ENCODE results near the gene NOS3.
A peak's percentile ranks its signal among the peaks of the same experiment; 100 is the strongest.

Gene NOS3

DNA sequence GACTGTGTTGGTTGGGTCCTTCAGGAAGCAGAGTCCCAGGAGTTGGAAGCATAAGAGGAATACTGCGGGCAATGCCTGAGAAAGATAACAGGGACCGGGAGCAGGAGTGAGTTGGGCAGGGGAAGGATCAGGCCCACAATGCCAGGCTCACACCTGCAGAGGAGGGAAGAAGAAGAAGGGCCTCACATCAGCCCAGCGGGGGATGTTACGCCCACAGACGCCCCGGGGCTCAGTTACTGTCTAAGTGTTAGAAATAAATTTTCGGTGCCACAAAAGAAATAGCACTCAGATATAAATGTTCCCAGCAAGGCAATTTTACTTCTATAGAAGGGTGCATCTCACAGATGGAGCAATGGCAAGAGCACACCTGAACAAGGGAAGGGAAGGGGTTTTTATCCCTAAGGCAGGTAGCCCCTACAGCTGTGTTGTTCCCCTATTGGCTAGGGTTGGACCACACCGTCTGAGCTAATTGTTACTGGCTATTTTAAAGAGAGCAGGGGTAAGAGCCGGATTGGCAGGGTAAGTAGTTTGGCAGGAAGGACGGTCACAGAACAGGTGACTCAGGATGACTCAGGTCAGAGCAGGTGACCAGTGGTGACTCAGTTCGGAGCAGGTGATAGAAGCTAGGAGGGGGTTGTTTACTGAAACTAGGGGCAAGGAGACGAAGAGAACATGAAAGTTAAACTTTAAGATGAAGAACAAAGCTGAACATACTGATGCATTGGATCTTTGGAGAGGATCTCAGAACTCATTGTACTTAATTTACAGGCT lies at the start of gene NOS3:
TSS of gene NOS3 (plus strand) at position 602 of the 771 bp plus-strand sequence. CDS start 2,787 bp downstream, outside the sequence.
- no peak for DNase-seq

DNA sequence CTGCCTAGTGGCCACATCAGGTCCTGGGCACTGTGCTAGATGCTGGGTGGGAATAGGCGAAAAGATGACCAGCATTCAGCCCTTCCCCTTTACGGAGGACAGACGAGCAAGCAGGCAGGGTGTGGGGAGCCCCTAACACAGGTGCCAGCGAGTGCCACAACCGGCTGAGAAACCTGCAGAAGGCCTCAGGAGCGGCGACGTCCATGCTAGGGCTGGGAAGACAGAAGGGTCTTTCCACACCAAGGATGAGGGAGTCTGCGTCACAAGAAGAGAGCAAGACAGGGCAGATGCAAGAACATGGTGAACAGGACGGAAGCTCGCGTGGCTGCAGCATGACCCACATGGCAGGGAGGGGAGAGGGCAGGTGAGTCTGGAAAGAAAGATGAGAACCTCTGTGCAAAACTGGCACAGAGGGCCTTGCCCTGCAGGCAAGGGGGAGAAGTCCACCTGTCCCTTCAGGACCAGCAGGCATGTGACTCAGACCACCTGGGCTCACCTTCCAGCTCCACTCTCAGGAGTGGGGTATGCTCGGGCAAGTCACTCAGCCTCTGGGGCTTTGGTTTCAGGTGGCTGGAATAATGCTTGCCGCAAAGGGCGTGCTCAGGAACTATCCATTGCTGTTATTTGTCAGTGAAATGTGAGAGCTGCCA lies 49.3 kb upstream of the NOS3 start:
- DNase-seq, result no peak

DNA sequence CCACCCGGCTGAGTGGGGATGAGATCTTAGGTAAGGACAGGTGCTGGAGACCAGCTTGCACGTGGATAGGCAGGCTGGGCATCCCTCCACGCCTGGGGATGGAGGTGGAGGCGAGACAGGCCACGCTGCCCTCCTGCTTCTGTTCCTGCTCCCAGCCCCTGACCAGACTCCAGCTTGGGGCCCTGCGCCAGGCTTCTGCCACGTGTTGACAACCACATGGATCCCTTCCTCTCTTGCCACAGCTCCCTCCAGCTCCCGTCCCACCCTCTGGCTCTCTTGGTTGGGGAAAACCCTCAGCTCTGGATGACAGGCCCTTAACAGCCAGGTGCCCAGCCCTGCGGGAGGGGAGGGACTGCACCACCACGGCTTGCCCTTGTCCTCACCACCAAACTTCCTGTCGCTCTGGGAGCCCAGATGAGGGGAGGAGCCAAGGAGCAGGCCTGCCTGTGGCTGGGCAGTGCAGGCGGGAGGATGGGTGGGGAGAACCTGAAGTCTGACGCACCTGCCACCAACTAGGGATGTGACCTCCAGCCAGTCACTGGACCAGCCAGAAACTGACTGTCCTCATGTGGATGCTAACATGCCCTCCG lies 48.7 kb upstream of the NOS3 start:
- DNase-seq, result peak in 2 of 58 donors; percentile 22 to 30

DNA sequence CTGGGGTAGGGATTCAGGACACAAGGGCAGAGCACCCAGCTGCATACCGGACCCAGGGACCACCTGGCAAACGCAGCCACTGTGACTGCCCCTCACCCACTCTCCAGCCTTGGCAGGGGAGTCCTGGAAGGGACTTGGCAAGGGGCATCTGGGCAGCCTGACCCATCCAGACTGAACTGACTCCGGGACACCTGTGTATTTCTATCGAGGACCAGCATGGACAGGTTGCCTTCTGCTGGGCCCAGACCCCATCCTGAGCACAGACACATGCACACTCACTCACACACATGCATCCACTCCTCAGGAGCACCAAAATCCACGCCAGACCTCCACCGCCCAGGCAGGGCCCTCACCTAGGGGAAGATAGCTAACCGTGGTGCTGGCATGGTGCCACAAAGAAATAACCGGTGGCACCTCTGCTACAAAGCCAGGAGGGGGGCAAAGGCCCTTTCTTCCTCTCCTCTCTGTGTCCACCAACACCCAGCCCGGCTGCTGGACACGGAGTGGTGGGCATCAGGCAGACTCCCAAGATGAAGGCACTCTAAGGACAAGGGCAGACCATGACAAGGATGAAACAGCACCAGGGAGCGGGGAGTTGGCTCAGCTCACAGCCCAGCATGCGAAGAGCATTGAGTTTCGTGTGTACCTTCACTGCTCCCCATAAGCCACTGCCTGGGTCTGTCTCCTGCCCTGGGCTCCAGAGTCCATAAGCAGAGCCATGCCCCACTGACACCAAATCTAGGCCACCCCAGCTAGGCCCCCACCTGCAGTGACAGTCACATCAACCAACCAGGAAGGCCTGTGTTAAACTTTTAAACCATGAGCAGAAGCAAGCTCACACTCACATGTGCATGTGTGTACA lies 48.0 kb upstream of the NOS3 start:
- DNase-seq, result no peak

DNA sequence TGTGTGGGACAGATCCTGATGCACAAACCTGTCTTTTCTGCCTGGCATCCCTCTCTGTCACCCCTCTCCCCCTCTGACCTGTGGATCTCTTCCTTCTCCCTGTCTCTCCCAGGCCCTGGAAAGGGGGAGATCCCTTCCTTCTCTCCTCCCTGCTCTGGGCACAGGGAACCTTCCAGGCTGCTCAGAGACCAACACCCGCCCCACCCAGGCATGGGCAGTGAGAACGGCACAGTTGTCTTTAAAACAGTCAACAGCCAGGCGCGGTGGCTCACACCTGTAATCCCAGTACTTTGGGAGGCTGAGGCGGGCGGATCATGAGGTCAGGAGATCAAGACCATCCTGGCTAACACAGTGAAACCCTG lies 47.4 kb upstream of the NOS3 start:
- DNase-seq, result no peak

DNA sequence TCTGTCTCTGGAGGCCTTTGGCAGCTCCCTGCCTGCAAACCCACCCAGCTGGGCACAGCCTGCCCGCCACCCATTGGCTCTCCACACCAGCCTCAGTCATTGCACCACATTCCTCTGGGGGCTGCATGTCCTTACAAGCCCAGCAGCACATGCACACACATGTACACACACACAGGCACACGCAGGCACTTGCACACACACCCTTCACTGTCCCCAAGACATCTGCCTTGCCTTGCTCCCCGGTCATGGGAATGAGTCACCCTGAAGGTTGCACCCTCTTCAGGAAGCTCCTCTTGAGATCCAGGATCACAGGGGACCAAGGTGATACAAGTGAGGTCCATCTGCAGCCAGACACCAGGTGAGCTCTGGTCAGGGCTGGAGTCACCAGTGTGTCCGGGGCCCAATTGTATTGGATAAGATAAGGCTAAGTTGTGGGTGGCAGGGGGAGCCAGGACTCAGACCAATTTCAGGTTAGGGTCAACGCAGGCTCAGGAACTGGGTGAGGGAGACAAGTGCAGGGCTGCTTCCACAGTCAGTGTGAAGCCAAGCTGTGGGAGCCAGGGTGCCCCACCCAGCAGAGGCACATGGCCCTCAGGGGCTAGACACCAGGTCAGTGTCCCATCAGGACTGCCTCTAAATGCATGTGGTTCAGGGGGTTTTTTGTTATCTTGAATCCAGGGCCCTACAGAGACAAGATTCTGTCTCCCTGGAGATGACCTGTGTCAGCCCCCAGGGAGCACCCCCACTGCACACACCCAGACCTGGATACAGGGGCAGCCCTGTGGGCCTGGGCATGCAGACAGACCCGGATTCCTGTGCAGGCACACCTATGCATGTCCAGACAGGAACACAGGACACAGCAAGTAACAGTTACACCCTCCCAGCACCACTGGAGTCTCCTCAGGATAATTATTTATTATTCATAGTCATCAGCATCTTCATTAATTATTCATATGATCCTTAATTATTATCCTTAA lies 46.5 kb upstream of the NOS3 start:
- DNase-seq, result no peak

DNA sequence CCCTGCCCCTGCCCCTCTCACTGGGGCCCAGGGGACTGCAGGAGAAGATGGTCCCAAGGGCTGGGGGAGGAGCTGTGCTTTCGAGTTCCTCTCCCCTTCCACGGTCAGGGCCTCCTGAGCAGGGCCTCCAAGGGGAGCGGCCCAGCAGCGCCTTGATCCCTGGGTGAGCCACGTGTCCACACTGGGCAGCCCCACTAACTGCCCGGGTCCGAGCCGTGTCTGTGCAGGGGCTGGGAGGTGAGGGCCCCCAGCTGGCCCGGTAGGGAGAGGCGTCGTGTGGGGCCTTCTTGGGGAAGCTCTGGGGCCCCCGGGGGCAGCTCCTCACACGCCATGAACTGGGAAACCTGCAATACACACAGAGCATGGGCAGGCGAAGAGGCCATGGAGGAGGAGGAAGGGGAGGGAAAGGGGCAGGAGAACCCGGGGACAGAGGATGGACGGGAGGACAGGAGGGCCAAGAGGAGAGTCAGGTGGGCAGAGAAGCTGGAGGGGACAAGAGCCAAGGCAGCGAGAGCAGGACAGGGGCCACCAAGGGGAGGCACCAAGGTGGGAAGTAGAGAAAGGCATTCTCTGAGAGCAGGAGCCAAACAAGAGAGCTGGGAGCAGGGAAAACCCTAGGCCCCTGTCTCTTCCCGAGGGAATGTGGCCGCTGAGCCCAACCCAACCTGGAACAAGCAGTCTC lies 45.5 kb upstream of the NOS3 start:
- DNase-seq, result no peak

DNA sequence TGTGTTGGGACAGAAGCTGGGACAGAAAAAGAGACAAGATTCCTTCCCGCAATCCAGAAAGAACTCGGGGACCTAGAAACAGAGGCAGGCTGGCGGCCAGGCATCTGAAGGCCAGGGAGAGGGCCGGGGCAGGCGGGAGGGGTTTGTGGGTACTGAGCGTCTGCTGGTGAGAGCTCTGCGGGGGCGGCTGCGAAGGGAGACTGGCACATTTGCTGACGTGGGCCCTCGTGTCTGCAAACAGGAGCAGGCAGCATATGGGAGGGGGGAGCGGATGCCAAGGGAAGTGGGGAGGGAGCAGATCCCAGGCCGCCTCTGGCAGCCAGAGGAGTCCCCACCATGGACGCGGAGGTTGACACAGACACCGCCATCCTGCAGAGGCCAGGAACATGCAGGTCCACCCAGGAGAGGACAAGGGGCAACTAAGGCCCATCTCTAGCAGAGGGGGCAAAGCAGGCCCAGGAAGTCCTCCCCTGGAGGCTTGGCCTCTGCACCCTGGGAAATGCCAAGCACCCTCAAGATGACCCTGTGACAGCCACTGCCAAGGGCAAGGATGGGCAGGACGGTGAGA lies 44.9 kb upstream of the NOS3 start:
- DNase-seq, result peak in 49 of 58 donors; percentile 28 to 84 (median 61)

DNA sequence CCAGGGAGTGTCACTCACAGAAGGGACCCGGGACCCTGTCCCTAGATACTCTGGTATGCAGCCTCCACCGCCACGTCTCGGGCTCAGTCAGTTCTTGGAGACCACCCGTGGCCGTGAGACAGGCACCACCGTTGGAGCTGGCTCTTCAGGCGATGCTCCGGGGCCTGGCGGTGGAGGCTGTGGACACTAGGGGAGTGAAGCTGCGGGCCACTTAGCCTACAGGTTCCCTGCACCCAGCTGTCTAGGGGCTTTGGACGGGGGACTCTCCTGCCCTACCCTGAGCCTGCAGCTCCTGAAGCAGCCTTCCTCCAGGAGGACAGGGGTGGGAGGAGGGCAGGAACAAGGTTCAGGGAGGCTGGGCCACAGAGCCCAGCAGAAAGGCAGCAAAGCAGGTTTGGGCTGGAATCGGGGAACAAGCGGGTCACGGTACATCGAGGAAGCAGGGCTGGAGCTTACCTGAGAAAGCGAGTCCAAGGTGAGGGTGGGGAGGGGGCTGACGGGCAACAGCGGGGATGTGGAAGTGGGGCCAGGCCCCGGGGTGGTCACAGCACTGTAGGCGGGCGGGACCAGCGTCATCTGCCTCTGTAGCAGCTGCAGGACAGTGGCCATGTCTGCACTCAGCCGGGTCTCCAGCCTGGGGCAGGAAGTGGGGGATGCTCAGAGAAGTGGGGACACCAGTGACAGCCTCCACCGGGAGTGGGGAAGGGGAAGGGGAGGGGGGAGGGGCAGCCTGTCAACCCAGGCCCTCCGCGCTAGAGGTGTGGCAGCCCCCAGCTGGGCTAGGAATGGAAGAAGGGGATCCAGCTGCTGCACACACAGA lies 44.2 kb upstream of the NOS3 start:
- DNase-seq, result no peak

DNA sequence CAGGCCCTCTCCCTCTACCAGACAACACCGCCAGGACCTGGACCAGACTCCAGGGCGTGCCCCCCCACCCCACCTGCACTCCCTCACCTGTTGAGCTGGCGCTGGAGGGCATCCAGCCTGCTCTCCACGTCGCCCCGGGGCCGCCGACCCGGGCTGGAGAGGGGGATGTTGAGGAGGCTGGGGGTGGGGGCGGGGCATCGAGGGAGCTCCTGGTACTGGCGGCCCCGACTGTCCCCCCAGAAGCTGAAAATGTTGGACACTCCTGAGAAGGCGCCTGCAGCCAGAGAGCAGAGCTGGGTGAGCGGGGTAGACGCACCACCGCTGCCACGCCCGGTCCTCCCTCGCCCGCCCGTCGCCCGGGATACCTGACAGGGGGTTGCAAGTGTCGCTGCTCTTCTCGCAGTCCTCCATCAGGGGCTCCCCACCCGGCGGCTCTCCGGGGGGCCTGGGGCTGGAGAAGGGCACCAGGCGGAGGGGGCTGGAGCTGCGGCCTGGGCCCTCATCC lies 43.5 kb upstream of the NOS3 start:
- no peak for DNase-seq

DNA sequence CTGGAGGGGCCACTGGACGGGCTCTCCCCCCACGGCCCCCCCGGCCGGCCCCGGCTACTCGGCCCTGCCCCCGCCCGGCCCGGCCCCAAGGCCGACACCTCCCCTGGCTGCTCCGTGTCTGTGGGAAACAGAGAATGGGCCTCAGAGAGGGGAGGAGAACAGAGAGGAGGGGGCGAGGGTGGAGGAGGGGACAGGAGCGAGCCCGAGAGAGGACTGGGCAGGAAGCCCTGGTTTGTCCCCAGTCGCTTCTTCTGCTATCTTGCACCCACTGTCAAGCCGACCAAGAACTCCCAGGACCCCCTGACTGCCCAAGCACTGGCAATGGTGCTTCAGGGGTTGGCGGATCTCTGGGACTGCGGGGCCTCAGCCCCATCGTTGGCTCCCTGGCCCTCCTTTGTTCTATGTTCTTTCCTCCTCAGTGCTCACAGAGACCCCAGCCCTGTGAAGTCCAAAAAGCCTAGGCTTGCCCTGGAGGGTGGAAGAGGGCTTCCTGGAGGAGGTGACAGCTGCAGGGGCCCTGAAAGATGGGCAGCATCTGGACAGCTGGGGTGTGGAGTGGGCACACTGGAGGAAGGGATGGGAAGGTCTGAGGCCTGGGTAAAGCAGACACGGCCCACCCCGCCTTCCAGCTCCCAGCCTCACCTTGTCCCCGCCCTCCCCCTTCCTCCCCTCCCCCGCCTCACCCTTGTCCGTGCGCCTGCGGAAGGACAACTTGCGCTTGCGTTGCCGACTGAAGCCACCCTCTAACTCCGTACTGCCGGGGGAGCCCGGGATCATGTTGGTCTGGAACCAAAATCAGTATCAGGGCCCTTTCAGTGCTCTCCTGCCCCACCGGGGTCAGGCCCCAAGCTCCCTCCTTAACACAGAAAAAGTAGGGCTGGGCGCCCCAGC lies 42.8 kb upstream of the NOS3 start:
- no peak for DNase-seq

DNA sequence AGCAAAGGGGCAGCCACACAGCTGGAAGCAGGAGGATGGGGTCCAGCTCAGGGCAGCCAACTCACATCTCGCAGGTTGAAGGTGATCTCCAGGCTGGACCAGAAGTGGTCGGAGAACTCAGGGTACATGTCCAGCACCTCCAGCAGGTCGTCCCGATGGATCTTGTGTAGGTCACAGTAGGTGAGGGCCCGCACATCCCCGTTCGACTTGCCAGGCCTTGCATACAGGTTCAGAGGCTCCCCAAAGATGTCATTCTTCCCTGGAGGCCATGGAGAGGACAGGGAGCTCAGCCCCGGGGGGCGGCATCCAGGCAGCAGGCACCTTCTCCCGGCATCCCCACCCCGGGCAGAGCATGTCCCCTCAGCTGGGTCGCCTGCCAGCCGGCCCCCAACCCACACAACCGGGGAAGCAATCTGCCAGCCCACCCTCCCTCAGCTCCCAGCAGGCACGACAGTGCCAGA lies 42.0 kb upstream of the NOS3 start:
- DNase-seq, result no peak

DNA sequence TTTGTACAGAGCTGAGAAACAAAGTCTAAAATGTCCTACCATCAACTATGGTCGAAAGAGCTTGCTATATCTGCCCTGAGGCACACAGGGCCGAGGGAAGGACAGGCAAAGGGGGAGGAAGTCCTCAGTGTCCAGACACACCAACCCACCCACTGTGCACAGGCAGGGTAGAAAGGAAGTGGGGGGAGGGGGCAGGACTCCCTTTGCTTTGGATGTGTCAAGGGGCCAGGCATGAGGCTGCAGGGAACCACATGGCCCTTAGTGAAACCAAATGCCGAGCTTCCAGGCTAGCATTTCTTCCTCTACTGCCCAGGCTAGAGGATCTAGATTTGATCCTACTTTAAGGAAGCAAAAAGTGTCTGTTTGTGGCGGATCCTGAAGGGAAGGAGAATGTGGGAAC lies 41.3 kb upstream of the NOS3 start:
- DNase-seq, result no peak

DNA sequence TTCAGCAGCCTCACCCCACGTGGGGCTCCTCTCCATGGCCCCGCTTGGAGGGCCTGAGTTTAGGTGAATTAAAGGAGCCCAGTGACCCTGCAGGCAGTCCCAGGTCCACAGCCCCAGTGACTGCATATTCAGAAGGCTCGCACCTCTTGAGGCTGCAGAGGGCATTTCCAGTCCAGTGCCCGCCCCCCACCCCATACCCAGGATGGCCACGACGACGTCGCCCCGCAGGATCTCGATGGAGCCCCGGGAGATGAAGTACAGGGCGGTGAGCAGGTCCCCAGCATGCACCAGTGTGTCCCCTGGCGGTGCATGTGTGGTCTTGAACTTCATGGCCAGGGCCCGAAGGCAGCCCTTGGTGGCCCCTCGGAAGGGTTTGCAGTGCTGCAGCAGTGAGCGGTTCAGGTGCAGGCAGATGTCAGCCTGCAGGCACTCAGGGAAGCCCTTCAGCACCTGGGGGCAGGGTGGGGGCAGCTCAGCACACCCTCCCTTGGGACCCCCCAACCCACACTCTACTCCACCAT lies 40.8 kb upstream of the NOS3 start:
- no peak for DNase-seq

DNA sequence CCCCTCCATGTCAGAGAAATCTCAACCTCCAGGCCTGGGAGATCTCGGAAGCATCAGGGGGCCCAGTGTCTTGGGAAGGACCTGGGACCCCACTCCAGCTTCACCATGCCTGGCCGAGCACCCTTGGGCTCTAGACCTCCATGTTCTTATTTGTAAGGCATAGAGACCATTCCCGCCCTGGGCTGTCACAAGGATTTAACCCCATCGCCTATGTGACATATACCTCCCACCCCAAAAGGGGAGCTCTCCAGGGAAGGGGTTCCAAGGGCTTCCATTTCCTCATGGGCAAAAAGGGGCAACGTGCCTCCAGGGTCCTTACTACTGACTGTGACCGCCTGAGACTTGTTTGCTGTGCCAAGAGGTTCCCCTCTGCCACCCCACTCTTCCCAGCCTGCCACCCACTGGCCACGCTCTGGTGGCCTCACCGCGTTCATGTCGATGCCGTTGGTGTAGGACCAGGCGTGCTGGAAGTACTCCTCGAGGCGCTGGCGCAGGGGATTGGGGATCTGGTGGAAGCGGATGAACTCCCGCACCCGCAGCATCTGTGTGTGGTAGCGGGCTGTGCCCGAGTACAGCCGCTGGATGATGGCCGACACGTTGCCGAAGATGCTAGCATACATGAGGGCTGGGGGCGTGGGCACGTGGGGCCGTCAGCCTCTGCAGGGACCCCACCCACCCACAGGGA lies 40.2 kb upstream of the NOS3 start:
- DNase-seq, result no peak

DNA sequence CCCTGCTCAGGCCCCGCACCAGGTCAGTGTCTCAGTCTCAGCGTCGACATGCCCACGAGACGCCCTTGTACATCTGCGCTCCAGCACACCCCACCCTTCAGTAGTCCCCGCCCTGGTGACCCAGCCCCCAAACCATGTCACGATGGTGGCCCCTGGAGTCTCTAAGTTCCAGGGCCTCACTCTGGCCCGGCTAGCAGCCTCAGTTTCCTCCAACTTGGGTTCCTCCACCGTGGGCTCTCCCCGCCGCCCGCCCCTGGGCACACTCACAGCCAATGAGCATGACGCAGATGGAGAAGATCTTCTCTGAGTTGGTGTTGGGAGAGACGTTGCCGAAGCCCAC lies 39.7 kb upstream of the NOS3 start:
- no peak for DNase-seq
